ENCODE measurements around the gene TNFAIP3.

TNFAIP3 gene

DNA sequence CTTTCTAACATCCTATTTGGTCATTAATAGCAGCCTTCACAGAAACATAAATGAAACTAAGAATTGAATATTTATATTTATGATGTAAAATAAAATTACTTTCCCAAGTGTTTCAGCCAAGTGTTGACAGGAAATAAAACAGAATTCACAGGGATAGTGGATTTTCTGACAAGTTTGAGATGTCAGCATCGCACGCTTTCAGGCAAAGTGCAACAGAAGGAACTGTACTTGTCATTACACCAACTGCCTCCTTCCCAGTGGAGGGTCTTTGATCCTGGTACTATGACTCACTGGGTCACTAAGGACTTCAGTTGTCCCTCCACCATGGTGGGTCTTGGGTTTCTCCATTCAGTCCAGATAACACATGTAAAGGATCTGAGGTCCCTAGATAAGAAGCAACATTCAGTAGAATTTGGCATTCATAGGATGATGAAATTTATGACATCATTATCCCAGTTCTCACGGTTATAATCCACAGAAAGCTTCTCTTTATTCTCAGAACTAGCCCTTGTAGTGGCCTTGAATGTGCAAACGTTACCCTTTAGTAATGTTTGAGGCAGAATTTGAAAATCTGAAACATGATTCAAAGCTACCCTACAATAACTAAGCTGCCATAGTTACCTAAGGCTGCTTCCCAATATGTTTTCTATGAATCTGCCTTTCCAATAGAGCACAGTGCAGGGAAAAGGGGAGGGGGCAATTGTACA is 3.8 kb upstream of the TNFAIP3 start:
- TF ChIP-seq, protein P1, sequence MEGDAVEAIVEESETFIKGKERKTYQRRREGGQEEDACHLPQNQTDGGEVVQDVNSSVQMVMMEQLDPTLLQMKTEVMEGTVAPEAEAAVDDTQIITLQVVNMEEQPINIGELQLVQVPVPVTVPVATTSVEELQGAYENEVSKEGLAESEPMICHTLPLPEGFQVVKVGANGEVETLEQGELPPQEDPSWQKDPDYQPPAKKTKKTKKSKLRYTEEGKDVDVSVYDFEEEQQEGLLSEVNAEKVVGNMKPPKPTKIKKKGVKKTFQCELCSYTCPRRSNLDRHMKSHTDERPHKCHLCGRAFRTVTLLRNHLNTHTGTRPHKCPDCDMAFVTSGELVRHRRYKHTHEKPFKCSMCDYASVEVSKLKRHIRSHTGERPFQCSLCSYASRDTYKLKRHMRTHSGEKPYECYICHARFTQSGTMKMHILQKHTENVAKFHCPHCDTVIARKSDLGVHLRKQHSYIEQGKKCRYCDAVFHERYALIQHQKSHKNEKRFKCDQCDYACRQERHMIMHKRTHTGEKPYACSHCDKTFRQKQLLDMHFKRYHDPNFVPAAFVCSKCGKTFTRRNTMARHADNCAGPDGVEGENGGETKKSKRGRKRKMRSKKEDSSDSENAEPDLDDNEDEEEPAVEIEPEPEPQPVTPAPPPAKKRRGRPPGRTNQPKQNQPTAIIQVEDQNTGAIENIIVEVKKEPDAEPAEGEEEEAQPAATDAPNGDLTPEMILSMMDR (IDR thresholded peaks at IDR 0.05; ENCODE audit: insufficient read depth, low read depth, low read length, missing control alignments) = no peak

DNA sequence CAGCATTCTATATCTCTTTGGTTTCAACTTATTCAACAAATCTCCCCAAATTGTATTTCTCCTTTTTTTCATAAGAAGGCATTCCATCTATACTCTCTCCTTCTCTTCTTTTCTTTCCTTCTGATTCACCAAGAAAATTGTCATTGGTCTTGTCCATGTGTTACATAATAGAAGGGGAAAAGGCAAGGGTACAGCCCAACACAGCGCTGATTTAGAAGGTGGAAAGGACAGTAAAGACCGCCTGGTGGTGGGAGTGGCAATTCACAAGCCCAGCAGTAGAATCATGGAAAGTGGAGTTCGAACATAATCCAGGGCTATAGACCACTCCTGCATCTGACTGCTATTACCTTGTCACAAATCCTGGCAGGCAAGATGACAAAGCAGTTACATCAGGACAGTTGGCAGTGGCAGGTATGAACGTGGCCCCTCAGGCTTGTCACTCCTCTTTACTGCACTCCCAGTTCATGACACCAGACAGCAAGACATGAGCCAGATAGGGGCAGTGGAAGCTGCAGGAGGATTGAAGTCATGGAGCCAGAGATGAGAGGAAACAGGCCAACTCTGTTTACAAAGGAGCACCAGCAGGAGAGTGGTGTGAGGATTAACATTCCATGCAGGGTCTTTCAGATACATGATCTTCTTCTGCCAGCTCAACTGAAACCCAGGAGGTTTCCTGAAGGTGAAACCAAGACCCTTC is 2.1 kb upstream of the TNFAIP3 start:
- no peak overlapping the region for H3K4me3 ChIP-seq (ENCODE audit: low read length)
- DNase-seq (ENCODE audit: low read depth) = no peak
- TF ChIP-seq, protein P1 (IDR thresholded peaks at IDR 0.05; ENCODE audit: insufficient read depth, low read depth, low read length, missing control alignments) = no peak

More for the DNA sequence above, 3.8 kb upstream of the TNFAIP3 start:
- H3K4me3 ChIP-seq (ENCODE audit: low read length) = no peak overlapping the region
- no peak for DNase-seq (ENCODE audit: low read depth)

DNA sequence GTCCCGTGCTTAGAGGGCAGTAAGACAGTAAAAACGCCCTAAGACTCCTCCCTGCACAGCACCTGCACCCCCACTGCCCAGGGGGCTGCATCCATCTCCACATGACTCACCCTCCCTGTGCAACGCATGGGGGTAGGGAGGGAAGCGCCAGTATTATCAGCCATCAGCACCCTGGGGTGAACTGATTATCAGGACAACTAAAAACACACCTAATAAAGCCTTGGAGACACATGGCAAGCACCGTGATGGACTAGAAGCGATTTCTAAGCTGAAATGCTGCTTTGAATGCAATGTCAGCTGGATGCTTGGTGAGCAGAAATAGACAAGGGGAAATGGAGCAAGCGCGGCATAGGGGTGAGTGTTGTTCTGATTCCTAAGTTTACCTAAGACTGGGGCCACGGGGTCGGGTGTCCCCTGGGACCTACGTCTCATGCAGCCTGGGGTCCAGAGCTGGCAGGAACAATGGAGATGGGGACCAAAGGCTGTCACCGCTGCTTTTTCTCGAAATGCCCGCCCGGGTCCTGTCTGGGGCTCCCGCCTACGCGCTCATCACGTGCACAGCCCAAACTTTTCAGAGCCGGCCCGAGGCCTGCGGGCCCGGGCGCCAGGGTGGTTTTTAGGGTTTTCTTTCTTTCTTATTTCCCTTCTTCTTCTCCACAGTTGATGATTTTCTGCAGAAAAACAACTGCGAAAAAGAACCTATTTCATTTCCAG is 702 bp upstream of the TNFAIP3 start:
- TF ChIP-seq, protein P1 (IDR thresholded peaks at IDR 0.05; ENCODE audit: insufficient read depth, low read depth, low read length, missing control alignments) = no peak

DNA sequence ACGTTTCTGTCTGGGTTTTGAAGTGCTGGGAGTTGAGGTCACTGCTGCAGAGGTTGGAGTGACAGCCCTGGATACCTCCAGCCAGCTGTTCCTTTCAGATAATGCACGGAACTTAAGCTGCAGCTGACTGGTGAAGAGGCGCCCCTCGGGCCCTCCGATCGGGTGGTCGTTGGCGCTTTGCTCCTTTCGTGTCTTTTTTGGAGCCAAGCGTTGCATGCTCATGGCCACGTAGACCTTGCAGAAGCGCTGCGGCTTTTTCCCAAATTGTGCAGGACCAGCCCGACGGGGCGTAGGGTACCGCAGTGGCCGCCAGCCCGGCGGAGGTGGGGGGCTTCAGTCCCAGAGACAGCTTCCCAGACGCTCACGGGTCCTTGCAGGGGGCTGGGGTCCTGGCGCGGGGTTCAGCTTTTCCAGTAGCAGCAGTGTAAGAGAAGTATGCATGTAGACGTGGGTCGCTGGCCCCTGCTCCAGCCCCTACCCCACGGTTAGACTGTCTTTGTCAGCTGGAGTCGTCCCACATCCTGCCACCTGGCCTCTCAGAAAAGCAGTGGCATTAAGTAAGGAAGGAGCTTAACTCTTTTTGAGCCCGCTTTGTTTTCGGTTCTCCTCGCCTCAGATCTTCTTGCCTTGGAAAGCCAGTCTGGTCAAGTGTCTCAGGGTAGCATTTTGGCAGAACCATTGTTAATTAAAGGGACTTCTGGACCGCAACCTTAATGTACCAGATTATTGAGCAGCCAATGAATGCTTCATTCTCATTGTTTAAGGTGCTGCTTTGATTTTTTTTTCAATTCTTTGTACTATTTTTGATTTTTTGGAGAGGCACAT is 838 bp downstream of the TNFAIP3 start:
- peak overlapping the region; percentile 74 for H3K4me3 ChIP-seq (ENCODE audit: low read length)
- peak; percentile 36 for DNase-seq (ENCODE audit: low read depth)
- TF ChIP-seq, protein P1 (IDR thresholded peaks at IDR 0.05; ENCODE audit: insufficient read depth, low read depth, low read length, missing control alignments) = no peak

More for the DNA sequence above, 702 bp upstream of the TNFAIP3 start:
- peak; percentile 40 for DNase-seq (ENCODE audit: low read depth)
- peak overlapping the region; percentile 50 for H3K4me3 ChIP-seq (ENCODE audit: low read length)

DNA sequence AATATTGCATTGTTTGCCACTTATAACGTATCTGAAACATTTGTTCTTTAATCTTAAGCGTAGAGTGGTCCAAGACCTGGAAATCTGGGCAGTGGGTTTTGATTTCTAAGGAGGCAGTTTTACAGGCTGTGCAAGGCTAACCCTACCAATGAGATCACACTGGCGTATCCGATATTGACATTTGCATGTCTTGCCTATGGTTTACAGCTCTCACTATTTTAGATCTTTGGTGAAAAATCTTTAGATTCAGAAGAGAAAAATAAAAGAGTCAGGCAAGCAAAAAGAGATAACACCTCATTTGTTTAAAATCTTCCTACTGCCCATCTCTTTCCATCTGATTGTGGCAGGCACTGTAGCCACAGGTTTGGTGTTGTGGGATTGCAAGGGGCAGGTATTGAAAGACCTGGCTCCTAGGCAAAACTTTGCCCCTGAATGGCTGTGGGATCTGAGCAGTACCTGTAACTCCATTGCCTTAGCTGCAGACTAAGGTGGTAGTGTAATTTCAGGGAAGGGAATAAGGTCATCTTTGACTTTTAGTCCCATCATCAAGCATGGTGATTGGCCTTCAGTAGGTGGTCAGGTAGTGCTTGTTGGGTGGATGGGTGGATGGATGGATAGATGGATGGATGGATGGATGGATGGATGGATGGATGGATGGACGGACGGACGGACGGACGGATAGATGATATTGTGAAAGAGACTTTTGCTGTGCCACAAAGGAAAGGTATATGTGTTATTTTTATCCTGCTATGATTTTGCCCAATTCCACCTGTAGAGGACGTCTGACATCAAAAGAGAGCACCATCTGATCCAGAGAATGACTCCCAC is 1.9 kb downstream of the TNFAIP3 start:
- peak overlapping the region; percentile 74 for H3K4me3 ChIP-seq (ENCODE audit: low read length)
- TF ChIP-seq, protein P1 (IDR thresholded peaks at IDR 0.05; ENCODE audit: insufficient read depth, low read depth, low read length, missing control alignments) = peak; percentile 47
- DNase-seq (ENCODE audit: low read depth) = peak; percentile 58
